NCI-H1694 treated with DMSO at 0.1 percent for 48 hours (cell line): ENCODE measurements around the gene FNBP1.

Source experiments
- DNase-seq: peaks from one replicate; lab custom pipeline; 2025; lab: John Stamatoyannopoulos, UW

FNBP1 gene

GRCh38 chr9:129889941-129890717 lies 152.9 kb downstream of the FNBP1 start:
- DNase-seq: no peak

GRCh38 chr9:129889122-129889940 lies 153.7 kb downstream of the FNBP1 start:
- no peak for DNase-seq

GRCh38 chr9:129888293-129889121 lies 154.5 kb downstream of the FNBP1 start:
- DNase-seq: no peak

GRCh38 chr9:129887334-129888292 lies 155.4 kb downstream of the FNBP1 start:
- no peak for DNase-seq

- no peak for DNase-seq
Measured at GRCh38 chr9:129886226-129887174, 156.5 kb downstream of the FNBP1 start.

- DNase-seq: peak; percentile 20
Measured at GRCh38 chr9:129885670-129886106, 157.3 kb downstream of the FNBP1 start.

- no peak for DNase-seq
Measured at GRCh38 chr9:129885018-129885669, 157.8 kb downstream of the FNBP1 start.

GRCh38 chr9:129884220-129885017 lies 158.6 kb downstream of the FNBP1 start:
- DNase-seq: no peak

GRCh38 chr9:129881547-129882324 lies 161.3 kb downstream of the FNBP1 start:
- no peak for DNase-seq

GRCh38 chr9:129880654-129881546 lies 162.1 kb downstream of the FNBP1 start:
- DNase-seq: no peak

- no peak for DNase-seq
Measured at GRCh38 chr9:129879991-129880653, 162.9 kb downstream of the FNBP1 start.

- DNase-seq: no peak
Measured at GRCh38 chr9:129879103-129879699, 163.8 kb downstream of the FNBP1 start.

GRCh38 chr9:129878291-129878690 lies 164.7 kb downstream of the FNBP1 start:
- DNase-seq: no peak

GRCh38 chr9:129876815-129877214 lies 166.2 kb downstream of the FNBP1 start:
- no peak for DNase-seq

- DNase-seq: peak; percentile 19
Measured at GRCh38 chr9:129875687-129876395, 167.1 kb downstream of the FNBP1 start.
